D721Med (cell line): ENCODE measurements around the gene TRANK1.
"Not testable (repeated sequence)": the region's sequence is repeated elsewhere in the genome, so short reads cannot be mapped to it uniquely, and the experiment has no call there.

Experiments used
- DNase-seq: peaks from one replicate; pipeline ENCODE4 v3.0.0; 2011; ENCODE audit warnings: low spot score; ENCODE audit not compliant: insufficient read length
- FAIRE-seq: peaks from 2 replicates; lab custom pipeline; 2011; peaks lifted over from hg19 to GRCh38; lab: Jason Lieb, UNC
- CTCF ChIP-seq: IDR thresholded peaks from 2 replicates; pipeline ENCODE4 v1.5.1; 2012; ENCODE audit warnings: mild to moderate bottlenecking, control low read depth; ENCODE audit not compliant: insufficient read depth; ENCODE audit errors: missing control alignments

TRANK1 gene

GRCh38 chr3:36942638-36943248 lies 2.1 kb downstream of the TRANK1 start:
- DNase-seq (no peak), FAIRE-seq (no peak)
- no peak for TF ChIP-seq CTCF

GRCh38 chr3:36941658-36942057 lies 3.2 kb downstream of the TRANK1 start:
- TF ChIP-seq CTCF: no peak
- no peak for DNase-seq
- no peak for FAIRE-seq

- TF ChIP-seq CTCF: no peak
- DNase-seq (no peak), FAIRE-seq (no peak)
Observed at GRCh38 chr3:36941162-36941561, 3.7 kb downstream of the TRANK1 start.

GRCh38 chr3:36937492-36937891 lies 7.4 kb downstream of the TRANK1 start:
- FAIRE-seq (no peak), DNase-seq (no peak)
- no peak for TF ChIP-seq CTCF

- no peak for TF ChIP-seq CTCF
- no peak for DNase-seq
- FAIRE-seq: no peak
Observed at GRCh38 chr3:36933540-36934296, 11.1 kb downstream of the TRANK1 start.

- not testable (repeated sequence) for FAIRE-seq
Observed at GRCh38 chr3:36931424-36931823, 13.4 kb downstream of the TRANK1 start.

GRCh38 chr3:36928220-36928619 lies 16.6 kb downstream of the TRANK1 start:
- FAIRE-seq: no peak
- no peak for TF ChIP-seq CTCF
- DNase-seq: no peak

More at GRCh38 chr3:36931424-36931823, 13.4 kb downstream of the TRANK1 start:
- not testable (repeated sequence) for DNase-seq
